Glomerular endothelial cell (primary cell): ENCODE results near the gene BEX1. TPM values are rescaled to one million over a fixed set of nuclear protein-coding genes. Genes with fewer than 3 reads are reported as not detected.

Experiments
- total RNA-seq: library from RNA; depleted of rRNA; stranded (reverse); fragments of >200 nt; gene quantifications from 2 replicates; pipeline ENCODE4 v1.2.3, GENCODE V29; 2015

BEX1 gene
- total RNA-seq, 1 donor from 2014 or later: 1.6 TPM

Other genes with a start within 250 kb of the BEX1 start
- gene RAB40AL, start 126.9 kb downstream of the BEX1 start, total RNA-seq: 2.6 TPM in 1 of 2 replicates, not detected in the other
- gene NXF3, start 29.0 kb upstream of the BEX1 start, total RNA-seq: not detected in 2 replicates
- 48.5 and 50.2 TPM in 2 replicates for gene BEX4, start 150.9 kb upstream of the BEX1 start, total RNA-seq
- 85.0 and 86.9 TPM in 2 replicates for gene TCEAL8, start 191.0 kb upstream of the BEX1 start, total RNA-seq
- gene TCEAL5, start 212.6 kb upstream of the BEX1 start, total RNA-seq: not detected in 2 replicates
- gene BEX2, start 246.8 kb upstream of the BEX1 start, total RNA-seq: 1.3 and 1.8 TPM in 2 replicates